Neural cell (in vitro differentiated cells): ENCODE data around the gene IFITM2. TPM values are rescaled to one million over a fixed set of nuclear protein-coding genes. Genes with fewer than 3 reads are reported as not detected.

ENCODE experiments used
- H2AFZ ChIP-seq: fragments of 200-600, 300-800 bp; sonication (generic), shearing (Covaris generic); 2 replicates; pipeline ENCODE4 v1.6.0; 2014; ENCODE audit warnings: low read depth, mild to moderate bottlenecking, antibody characterized with exemption, low read length, moderate library complexity
- H3F3A ChIP-seq: fragments of 200-600 bp; shearing (Covaris generic); 2 replicates; pipeline ENCODE4 v1.6.1; 2016; ENCODE audit warnings: mild to moderate bottlenecking, moderate library complexity, mixed read lengths, antibody characterized with exemption, low read length; ENCODE audit not compliant: insufficient read depth, poor library complexity, severe bottlenecking
- H3K27ac ChIP-seq: fragments of 200-600, 300-800 bp; sonication (generic), shearing (Covaris generic); 2 replicates; pipeline ENCODE4 v1.5.1; 2014; ENCODE audit warnings: mild to moderate bottlenecking, low read length, moderate library complexity
- H3K27me3 ChIP-seq: fragments of 300-800, 200-600 bp; sonication (generic), shearing (Covaris generic); 2 replicates; pipeline ENCODE4 v1.6.0; 2014; ENCODE audit warnings: mild to moderate bottlenecking, low read depth, low read length, moderate library complexity; ENCODE audit not compliant: insufficient read depth
- H3K36me3 ChIP-seq: fragments of 300-800, 200-600 bp; sonication (generic), shearing (Covaris generic); 2 replicates; pipeline ENCODE4 v1.5.1; 2014; ENCODE audit warnings: mild to moderate bottlenecking, antibody characterized with exemption, low read length, moderate library complexity; ENCODE audit not compliant: insufficient read depth
- H3K4me2 ChIP-seq: fragments of 300-800, 200-600 bp; sonication (generic), shearing (Covaris generic); 2 replicates; pipeline ENCODE4 v1.6.0; 2014; ENCODE audit warnings: mild to moderate bottlenecking, low read length
- H3K4me3 ChIP-seq: fragments of 300-800, 200-600 bp; sonication (generic), shearing (Covaris generic); 2 replicates; pipeline ENCODE4 v1.5.1; 2014; ENCODE audit warnings: mild to moderate bottlenecking, low read length, moderate library complexity
- H3K79me2 ChIP-seq: fragments of 200-600 bp; shearing (Covaris generic); replicated peaks from 2 replicates; pipeline ENCODE4 v1.6.0; 2014; ENCODE audit warnings: mild to moderate bottlenecking, low read length, moderate library complexity; ENCODE audit not compliant: insufficient read depth
- H3K9ac ChIP-seq: fragments of 300-800, 200-600 bp; sonication (generic), shearing (Covaris generic); 2 replicates; pipeline ENCODE4 v1.6.1; 2016; ENCODE audit warnings: mild to moderate bottlenecking, low read length, mixed read lengths
- H3K9me2 ChIP-seq: fragments of 200-600 bp; shearing (Covaris generic); 2 replicates; pipeline ENCODE4 v1.6.1; 2016; ENCODE audit warnings: mild to moderate bottlenecking, low read length, mixed read lengths; ENCODE audit not compliant: insufficient read depth
- H3K9me3 ChIP-seq: fragments of 200-600, 300-800 bp; sonication (generic), shearing (Covaris generic); 2 replicates; pipeline ENCODE4 v1.6.1; 2016; ENCODE audit warnings: mild to moderate bottlenecking, mixed run types, low read length, moderate library complexity, mixed read lengths
- H4K20me1 ChIP-seq: fragments of 200-600 bp; shearing (Covaris generic); 2 replicates; pipeline ENCODE4 v1.6.1; 2016; ENCODE audit warnings: mild to moderate bottlenecking, mixed run types; ENCODE audit not compliant: insufficient read depth
- EP300 ChIP-seq: fragments of 450-650 bp; conservative IDR thresholded peaks from 2 replicates; pipeline ENCODE4 v1.6.1; 2014; ENCODE audit warnings: antibody characterized with exemption, mild to moderate bottlenecking, moderate library complexity; ENCODE audit not compliant: poor library complexity, severe bottlenecking
- EZH2 ChIP-seq: fragments of 200-600, 300-800 bp; shearing (Covaris generic), sonication (generic); IDR thresholded peaks from 2 replicates; pipeline ENCODE4 v1.6.1; 2014; ENCODE audit warnings: antibody characterized with exemption, low read length, borderline replicate concordance, mild to moderate bottlenecking; ENCODE audit not compliant: insufficient read depth, poor library complexity, severe bottlenecking
- MXI1 ChIP-seq: fragments of 450-650 bp; conservative IDR thresholded peaks from 2 replicates; pipeline ENCODE4 v1.6.1; 2014; ENCODE audit warnings: antibody characterized with exemption, mild to moderate bottlenecking; ENCODE audit not compliant: poor library complexity, severe bottlenecking
- POLR2AphosphoS5 ChIP-seq: IDR thresholded peaks from 2 replicates; pipeline ENCODE4 v1.6.1; 2012
- RAD21 ChIP-seq: fragments of 450-650 bp; conservative IDR thresholded peaks from 2 replicates; pipeline ENCODE4 v1.6.1; 2014; ENCODE audit warnings: antibody characterized with exemption, mild to moderate bottlenecking, moderate library complexity
- SMC3 ChIP-seq: fragments of 450-650 bp; conservative IDR thresholded peaks from 2 replicates; pipeline ENCODE4 v1.6.1; 2014; ENCODE audit warnings: antibody characterized with exemption, mild to moderate bottlenecking, moderate library complexity; ENCODE audit not compliant: poor library complexity
- TAF1 ChIP-seq: IDR thresholded peaks from 2 replicates; pipeline ENCODE4 v1.6.1; 2012; ENCODE audit warnings: low read depth
- polyA plus RNA-seq: library from polyadenylated mRNA; depleted of rRNA; stranded (reverse); fragments of >200 nt; gene quantifications from 2 replicates; pipeline ENCODE4 v1.2.3, GENCODE V29; 2014
- TF ChIP-seq, protein P1 (sequence below): fragments of 450-650 bp; IDR thresholded peaks from 2 replicates; pipeline ENCODE4 v1.5.1; 2014; ENCODE audit warnings: antibody characterized with exemption, mild to moderate bottlenecking, moderate library complexity; ENCODE audit not compliant: poor library complexity, severe bottlenecking
- TF ChIP-seq, protein P2 (sequence below): IDR thresholded peaks from 2 replicates; pipeline ENCODE4 v1.6.1; 2012; ENCODE audit warnings: borderline replicate concordance

Gene IFITM2
- polyA plus RNA-seq, 1 donor from 2014 or later, result not detected

DNA sequence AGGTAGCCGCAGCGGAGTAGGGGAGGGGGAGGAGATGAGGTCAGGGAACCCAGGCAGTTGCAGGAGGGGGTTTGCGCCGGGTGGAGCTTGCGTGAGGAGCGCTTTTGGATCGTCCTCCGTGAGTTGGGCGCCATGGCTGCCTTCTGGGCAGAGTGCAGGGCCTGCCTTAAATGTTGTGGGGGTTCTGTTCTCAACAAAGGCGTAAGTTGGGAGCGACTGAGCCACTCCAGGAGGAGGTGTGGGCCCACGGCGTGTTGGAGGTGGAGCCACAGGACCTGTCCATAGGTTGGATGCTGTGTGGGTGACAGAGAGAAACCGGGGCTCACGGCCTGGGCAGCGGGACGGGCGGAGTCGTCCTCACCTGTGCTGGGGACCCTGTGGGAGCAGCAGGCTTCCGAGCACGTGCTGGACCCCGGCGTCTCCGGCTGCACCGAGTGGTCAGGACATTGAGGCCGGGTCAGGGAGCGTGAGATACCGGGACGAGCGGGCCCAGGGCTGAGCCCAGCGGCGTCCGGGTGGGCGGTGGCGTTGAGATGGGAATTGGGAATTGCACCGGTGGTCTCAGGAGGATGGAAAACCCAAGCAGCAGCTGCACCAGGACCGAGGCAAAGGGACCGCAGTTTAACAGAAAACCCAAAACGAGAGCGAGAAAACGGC lies 19.7 kb upstream of the IFITM2 start:
- Histone ChIP-seq H2AFZ (no peak overlapping the region), H3K79me2 (no peaks in the 10 kb centered on the region), H3K4me3 (peak overlapping the region; percentile 55), H3F3A (no peaks in the 10 kb centered on the region), H4K20me1 (no peaks in the 10 kb centered on the region), H3K27ac (no peak overlapping the region), H3K9me2 (no peaks in the 10 kb centered on the region), H3K4me2 (no peak overlapping the region), H3K27me3 (peaks cover 19% of the 10 kb centered on the region), H3K9me3 (no peaks in the 10 kb centered on the region), H3K9ac (peak overlapping the region; percentile 20), H3K36me3 (no peaks in the 10 kb centered on the region)
- TF ChIP-seq RAD21 (no peak), EZH2 (no peak), SMC3 (no peak), POLR2AphosphoS5 (no peak), MXI1 (no peak), TAF1 (no peak), EP300 (no peak)
- TF ChIP-seq, protein P1, sequence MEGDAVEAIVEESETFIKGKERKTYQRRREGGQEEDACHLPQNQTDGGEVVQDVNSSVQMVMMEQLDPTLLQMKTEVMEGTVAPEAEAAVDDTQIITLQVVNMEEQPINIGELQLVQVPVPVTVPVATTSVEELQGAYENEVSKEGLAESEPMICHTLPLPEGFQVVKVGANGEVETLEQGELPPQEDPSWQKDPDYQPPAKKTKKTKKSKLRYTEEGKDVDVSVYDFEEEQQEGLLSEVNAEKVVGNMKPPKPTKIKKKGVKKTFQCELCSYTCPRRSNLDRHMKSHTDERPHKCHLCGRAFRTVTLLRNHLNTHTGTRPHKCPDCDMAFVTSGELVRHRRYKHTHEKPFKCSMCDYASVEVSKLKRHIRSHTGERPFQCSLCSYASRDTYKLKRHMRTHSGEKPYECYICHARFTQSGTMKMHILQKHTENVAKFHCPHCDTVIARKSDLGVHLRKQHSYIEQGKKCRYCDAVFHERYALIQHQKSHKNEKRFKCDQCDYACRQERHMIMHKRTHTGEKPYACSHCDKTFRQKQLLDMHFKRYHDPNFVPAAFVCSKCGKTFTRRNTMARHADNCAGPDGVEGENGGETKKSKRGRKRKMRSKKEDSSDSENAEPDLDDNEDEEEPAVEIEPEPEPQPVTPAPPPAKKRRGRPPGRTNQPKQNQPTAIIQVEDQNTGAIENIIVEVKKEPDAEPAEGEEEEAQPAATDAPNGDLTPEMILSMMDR, result no peak
- TF ChIP-seq, protein P2, sequence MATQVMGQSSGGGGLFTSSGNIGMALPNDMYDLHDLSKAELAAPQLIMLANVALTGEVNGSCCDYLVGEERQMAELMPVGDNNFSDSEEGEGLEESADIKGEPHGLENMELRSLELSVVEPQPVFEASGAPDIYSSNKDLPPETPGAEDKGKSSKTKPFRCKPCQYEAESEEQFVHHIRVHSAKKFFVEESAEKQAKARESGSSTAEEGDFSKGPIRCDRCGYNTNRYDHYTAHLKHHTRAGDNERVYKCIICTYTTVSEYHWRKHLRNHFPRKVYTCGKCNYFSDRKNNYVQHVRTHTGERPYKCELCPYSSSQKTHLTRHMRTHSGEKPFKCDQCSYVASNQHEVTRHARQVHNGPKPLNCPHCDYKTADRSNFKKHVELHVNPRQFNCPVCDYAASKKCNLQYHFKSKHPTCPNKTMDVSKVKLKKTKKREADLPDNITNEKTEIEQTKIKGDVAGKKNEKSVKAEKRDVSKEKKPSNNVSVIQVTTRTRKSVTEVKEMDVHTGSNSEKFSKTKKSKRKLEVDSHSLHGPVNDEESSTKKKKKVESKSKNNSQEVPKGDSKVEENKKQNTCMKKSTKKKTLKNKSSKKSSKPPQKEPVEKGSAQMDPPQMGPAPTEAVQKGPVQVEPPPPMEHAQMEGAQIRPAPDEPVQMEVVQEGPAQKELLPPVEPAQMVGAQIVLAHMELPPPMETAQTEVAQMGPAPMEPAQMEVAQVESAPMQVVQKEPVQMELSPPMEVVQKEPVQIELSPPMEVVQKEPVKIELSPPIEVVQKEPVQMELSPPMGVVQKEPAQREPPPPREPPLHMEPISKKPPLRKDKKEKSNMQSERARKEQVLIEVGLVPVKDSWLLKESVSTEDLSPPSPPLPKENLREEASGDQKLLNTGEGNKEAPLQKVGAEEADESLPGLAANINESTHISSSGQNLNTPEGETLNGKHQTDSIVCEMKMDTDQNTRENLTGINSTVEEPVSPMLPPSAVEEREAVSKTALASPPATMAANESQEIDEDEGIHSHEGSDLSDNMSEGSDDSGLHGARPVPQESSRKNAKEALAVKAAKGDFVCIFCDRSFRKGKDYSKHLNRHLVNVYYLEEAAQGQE, result no peak

DNA sequence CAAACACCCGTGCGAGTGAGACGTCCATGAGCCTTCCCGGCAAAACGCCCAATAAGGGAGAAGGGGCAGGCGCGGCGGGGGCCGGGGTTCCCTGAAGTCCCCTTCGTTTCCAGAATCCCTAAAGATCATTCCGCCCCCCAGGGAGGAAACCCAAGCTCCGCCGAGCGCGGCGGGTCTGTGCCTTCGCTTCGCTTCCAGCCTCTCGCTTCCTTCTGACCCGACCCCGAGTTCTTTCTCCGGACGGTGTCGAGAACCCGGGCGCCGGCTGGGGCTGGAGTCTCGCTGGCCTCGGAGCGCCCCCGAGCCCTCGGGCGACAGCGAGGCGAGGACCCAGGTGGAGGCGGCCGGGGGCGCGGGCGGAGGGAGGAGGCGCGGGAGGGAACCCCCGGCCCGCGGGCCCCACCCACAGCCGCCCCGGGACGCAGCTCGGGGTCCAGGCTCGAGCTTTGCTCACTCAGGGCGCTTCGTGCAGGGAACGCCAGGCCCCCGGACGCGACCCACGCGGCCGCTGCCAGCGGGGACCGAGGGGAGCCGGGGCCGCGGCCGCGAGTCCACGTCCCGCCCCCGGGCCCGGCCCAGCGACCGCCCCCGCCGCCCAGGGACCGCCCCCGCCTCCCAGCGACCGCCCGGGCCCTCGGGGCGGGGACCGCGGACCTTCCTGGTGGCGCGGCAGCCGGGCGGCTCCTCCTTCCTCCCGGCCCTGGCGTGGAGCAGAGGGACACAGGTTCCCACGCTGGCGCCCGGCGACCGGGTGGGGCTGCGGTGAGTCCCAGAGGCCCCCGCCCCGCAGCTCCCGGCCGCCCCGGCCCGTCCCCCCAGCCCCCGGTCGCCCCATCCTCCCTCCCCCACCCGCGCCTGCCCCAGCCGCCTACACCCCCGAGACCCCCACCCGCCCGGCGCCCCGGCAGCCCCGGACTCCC lies 18.9 kb upstream of the IFITM2 start, which contains the start of gene PGGHG:
Gene PGGHG, plus strand, starts transcription at position 649 of the 920 bp plus-strand sequence. CDS start 691 bp downstream, outside the sequence.
- H3K79me2 ChIP-seq, result no peaks in the 10 kb centered on the region
- H3K9ac ChIP-seq, result peak within 1 kb of the TSS; percentile 20

More for the DNA sequence above, 18.9 kb upstream of the IFITM2 start, which contains the start of gene PGGHG:
- H3F3A ChIP-seq, result no peaks in the 10 kb centered on the region
- H2AFZ ChIP-seq, result no peak within 1 kb of the TSS
- no peak within 1 kb of the TSS for H3K27ac ChIP-seq
- no peaks in the 10 kb centered on the region for H4K20me1 ChIP-seq
- no peak for TF ChIP-seq EZH2
- TF ChIP-seq, protein P1, result no peak
- TF ChIP-seq, protein P2, result no peak
- TF ChIP-seq RAD21, result no peak
- no peak for TF ChIP-seq TAF1
- TF ChIP-seq EP300, result no peak
- TF ChIP-seq SMC3, result no peak
- no peak for TF ChIP-seq MXI1
- no peak for TF ChIP-seq POLR2AphosphoS5
- H3K4me3 ChIP-seq, result peak within 1 kb of the TSS; percentile 55
- no peaks in the 10 kb centered on the region for H3K9me3 ChIP-seq
- H3K4me2 ChIP-seq, result no peak within 1 kb of the TSS
- no peaks in the 10 kb centered on the region for H3K36me3 ChIP-seq
- no peaks in the 10 kb centered on the region for H3K9me2 ChIP-seq
- H3K27me3 ChIP-seq, result peaks cover 19% of the 10 kb centered on the region
